K562 (cell line): ENCODE measurements around the gene CYS1. TPM values are rescaled to one million over a fixed set of nuclear protein-coding genes. Genes with fewer than 3 reads are reported as not detected.

ENCODE experiments used
- ARID1B ChIP-seq: fragments of 450-650 bp; IDR thresholded peaks from 2 replicates; pipeline ENCODE4 v1.6.1; 2016; ENCODE audit warnings: antibody characterized with exemption, mild to moderate bottlenecking, inconsistent platforms
- ATF7 ChIP-seq: fragments of 450-650 bp; IDR thresholded peaks from 2 replicates; pipeline ENCODE4 v1.7.1; 2014; ENCODE audit warnings: mild to moderate bottlenecking, moderate library complexity
- CC2D1A ChIP-seq: fragments of 450-650 bp; IDR thresholded peaks from 2 replicates; pipeline ENCODE4 v1.6.1; 2017; ENCODE audit warnings: mild to moderate bottlenecking
- CTCF ChIP-seq, 3 experiments: IDR thresholded peaks in 2 of 3; conservative IDR thresholded peaks in 1 of 3; 2 replicates each; pipeline ENCODE4 v1.5.1; 2011 to 2012; ENCODE audit warnings: low read length in 3 of 3, mild to moderate bottlenecking in 3 of 3, control low read depth in 2 of 3, improper control_type of control experiment in 1 of 3, inconsistent platforms in 1 of 3, low read depth in 1 of 3, mixed read lengths in 1 of 3, moderate library complexity in 1 of 3; ENCODE audit not compliant: insufficient read depth in 2 of 3
- DEAF1 ChIP-seq: fragments of 450-650 bp; formaldehyde crosslinking; IDR thresholded peaks from 2 replicates; pipeline ENCODE4 v1.4.0; 2020; ENCODE audit warnings: mild to moderate bottlenecking, moderate library complexity
- FOXK2 ChIP-seq, 2 experiments: fragments of 450-650 bp; IDR thresholded peaks in 1 of 2; conservative IDR thresholded peaks in 1 of 2; 2 replicates each; pipeline ENCODE4 v1.6.1; 2016; ENCODE audit warnings: low read depth in 2 of 2, mild to moderate bottlenecking in 1 of 2
- JUND ChIP-seq, 2 experiments: IDR thresholded peaks; 2 replicates in 1 of 2; 3 replicates in 1 of 2; pipeline ENCODE4 v1.6.1; 2011; ENCODE audit warnings: borderline replicate concordance in 2 of 2, low read depth in 2 of 2, low read length in 2 of 2, improper control_type of control experiment in 1 of 2, missing biosample characterization in 1 of 2, missing genetic modification characterization in 1 of 2, missing genetic modification reagents in 1 of 2
- RCOR1 ChIP-seq, 2 experiments: IDR thresholded peaks; 2 replicates each; pipeline ENCODE4 v1.6.1; 2012; ENCODE audit warnings: low read depth in 2 of 2, low read length in 2 of 2, borderline replicate concordance in 1 of 2, improper control_type of control experiment in 1 of 2
- SMC3 ChIP-seq: conservative IDR thresholded peaks from 2 replicates; pipeline ENCODE4 v1.6.1; 2011; ENCODE audit warnings: low read depth, low read length, improper control_type of control experiment; ENCODE audit not compliant: insufficient read depth
- ZNF184 ChIP-seq: sonication (generic); formaldehyde crosslinking; IDR thresholded peaks from 2 replicates; pipeline ENCODE4 v1.5.0; 2020; ENCODE audit warnings: missing genetic modification reagents
- ZNF212 ChIP-seq: fragments of 450-650 bp; formaldehyde crosslinking; IDR thresholded peaks from 2 replicates; pipeline ENCODE4 v1.4.0; 2020; ENCODE audit warnings: mild to moderate bottlenecking
- ZNF384 ChIP-seq: IDR thresholded peaks from 2 replicates; pipeline ENCODE4 v1.6.1; 2012; ENCODE audit warnings: low read depth, low read length, improper control_type of control experiment
- polyA plus RNA-seq, 8 experiments: library from polyadenylated mRNA; depleted of rRNA in 4 of 8; stranded (reverse) in 5 of 8; unstranded in 3 of 8; fragments of >200 nt; fragmentation: Nextera tagmentation in 2 of 8; fragmentation: Illumina TruSeq in 1 of 8; extraction: Ambion mirVana in 2 of 8; extraction: Trizol in 1 of 8; gene quantifications; 2 replicates each; pipeline versions ENCODE4 v1.2.1 to v1.2.3, GENCODE V29; 2011 to 2014; ENCODE audit warnings: inconsistent platforms in 1 of 8, missing spikeins in 1 of 8
- total RNA-seq, 7 experiments: library from RNA; depleted of rRNA in 6 of 7; stranded (reverse); fragments of >200 nt in 6 of 7; fragmentation: Illumina TruSeq in 2 of 7; extraction: Trizol in 2 of 7; gene quantifications; 2 replicates each; pipeline versions ENCODE4 v1.2.1 to v1.2.3, GENCODE V29; 2011 to 2021; ENCODE audit warnings: low replicate concordance in 1 of 7
- TF ChIP-seq, protein P1 (sequence below), 2 experiments: fragments of 450-650 bp; formaldehyde crosslinking in 1 of 2; IDR thresholded peaks; 2 replicates each; pipeline versions ENCODE4 v1.4.0 to v1.6.1; 2014 to 2020; ENCODE audit warnings: mild to moderate bottlenecking in 2 of 2, borderline replicate concordance in 1 of 2, low read depth in 1 of 2

The CYS1 gene
- total and polyA plus RNA-seq, 9 of the 15 experiments (the other 6 are each of a cell fraction or from before 2014, with no cell fraction given), result 0.11 to 0.13 TPM; not detected in 7

DNA sequence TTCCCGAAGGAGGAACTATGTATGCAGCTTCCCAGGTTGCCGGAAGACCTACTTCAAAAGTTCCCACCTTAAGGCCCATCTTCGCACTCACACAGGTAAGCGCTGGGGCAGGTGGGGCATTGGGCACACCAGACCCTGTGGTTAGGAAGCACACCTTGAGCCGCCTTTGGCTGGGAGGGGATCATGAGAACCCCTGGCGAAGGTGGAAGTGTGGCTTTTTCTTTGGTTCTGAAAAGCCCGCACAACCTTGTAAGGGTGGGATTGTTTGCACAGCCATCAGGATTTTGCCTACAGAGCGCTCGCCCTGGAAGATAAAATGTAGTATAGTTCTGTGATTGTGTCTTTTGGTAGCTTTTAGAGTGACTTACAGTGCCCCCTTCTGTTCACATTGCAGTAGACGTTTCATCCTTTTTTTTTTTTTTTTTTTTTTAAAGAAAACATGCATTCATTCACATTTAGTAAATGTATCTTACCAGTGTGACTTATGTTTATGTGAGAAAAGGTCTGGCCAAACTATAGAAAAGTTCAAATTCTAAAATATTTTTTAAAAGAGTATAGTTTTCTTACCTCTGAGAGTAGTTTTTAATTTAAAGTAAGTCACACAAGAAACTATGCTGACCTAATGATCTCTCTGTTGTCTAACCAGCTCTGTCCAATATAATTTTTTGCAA lies 31.6 kb downstream of the CYS1 start (continued):
- TF ChIP-seq, protein P1, sequence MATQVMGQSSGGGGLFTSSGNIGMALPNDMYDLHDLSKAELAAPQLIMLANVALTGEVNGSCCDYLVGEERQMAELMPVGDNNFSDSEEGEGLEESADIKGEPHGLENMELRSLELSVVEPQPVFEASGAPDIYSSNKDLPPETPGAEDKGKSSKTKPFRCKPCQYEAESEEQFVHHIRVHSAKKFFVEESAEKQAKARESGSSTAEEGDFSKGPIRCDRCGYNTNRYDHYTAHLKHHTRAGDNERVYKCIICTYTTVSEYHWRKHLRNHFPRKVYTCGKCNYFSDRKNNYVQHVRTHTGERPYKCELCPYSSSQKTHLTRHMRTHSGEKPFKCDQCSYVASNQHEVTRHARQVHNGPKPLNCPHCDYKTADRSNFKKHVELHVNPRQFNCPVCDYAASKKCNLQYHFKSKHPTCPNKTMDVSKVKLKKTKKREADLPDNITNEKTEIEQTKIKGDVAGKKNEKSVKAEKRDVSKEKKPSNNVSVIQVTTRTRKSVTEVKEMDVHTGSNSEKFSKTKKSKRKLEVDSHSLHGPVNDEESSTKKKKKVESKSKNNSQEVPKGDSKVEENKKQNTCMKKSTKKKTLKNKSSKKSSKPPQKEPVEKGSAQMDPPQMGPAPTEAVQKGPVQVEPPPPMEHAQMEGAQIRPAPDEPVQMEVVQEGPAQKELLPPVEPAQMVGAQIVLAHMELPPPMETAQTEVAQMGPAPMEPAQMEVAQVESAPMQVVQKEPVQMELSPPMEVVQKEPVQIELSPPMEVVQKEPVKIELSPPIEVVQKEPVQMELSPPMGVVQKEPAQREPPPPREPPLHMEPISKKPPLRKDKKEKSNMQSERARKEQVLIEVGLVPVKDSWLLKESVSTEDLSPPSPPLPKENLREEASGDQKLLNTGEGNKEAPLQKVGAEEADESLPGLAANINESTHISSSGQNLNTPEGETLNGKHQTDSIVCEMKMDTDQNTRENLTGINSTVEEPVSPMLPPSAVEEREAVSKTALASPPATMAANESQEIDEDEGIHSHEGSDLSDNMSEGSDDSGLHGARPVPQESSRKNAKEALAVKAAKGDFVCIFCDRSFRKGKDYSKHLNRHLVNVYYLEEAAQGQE (IDR thresholded peaks at IDR 0.05; ENCODE audit: borderline replicate concordance), result peak; percentile 64; the same call in 1 of the 2 replicates
- TF ChIP-seq, protein P1 (CRISPR knock-in tag; IDR thresholded peaks at IDR 0.05; ENCODE audit: low read depth), result no peak
- 0 out of 2 replicates have a peak, but pooled peaks have one; percentile 11 for TF ChIP-seq ATF7
- TF ChIP-seq JUND (IDR thresholded peaks at IDR 0.05; ENCODE audit: borderline replicate concordance, low read depth, low read length), result peak; percentile 20; the same call in 1 of the 2 replicates
- TF ChIP-seq JUND (tag; IDR thresholded peaks at IDR 0.05; ENCODE audit: borderline replicate concordance, low read depth, low read length), result no peak
- peak; percentile 35; the same call in 1 of the 2 replicates for TF ChIP-seq DEAF1
- 0 out of 4 replicates have a peak, but pooled peaks of 1 of the 2 experiments have one; percentile 20 for TF ChIP-seq FOXK2 (conservative IDR thresholded peaks at IDR 0.05 in 1 of 2, IDR thresholded peaks at IDR 0.05 in 1 of 2; ENCODE audit: low read depth in 2 of 2)
- no peak for TF ChIP-seq ZNF184
- TF ChIP-seq CC2D1A, result 0 out of 2 replicates have a peak, but pooled peaks have one; percentile 13
- peak; percentile 99 for TF ChIP-seq ZNF384
- no peak for TF ChIP-seq ZNF212 (CRISPR knock-in tag)
- peak; percentile 68 to 87 (median 68) for TF ChIP-seq CTCF (IDR thresholded peaks at IDR 0.05 in 2 of 3, conservative IDR thresholded peaks at IDR 0.05 in 1 of 3; ENCODE audit: insufficient read depth in 2 of 3, low read depth in 1 of 3, low read length in 3 of 3)
- peak in 1 of 2 experiments; percentile 27; a peak in 1 of 4 replicates for TF ChIP-seq RCOR1 (IDR thresholded peaks at IDR 0.05; ENCODE audit: borderline replicate concordance in 1 of 2, low read depth in 2 of 2, low read length in 2 of 2)
- TF ChIP-seq SMC3, result peak; percentile 70
- no peak for TF ChIP-seq ARID1B
